HG03354 (cell line): Measurements from ENCODE around the gene TFR2.
A peak's percentile ranks its signal among the peaks of the same experiment; 100 is the strongest.

Experiments used
- ATAC-seq: cut with Tn5 transposase; IDR thresholded peaks from one replicate; pipeline ENCODE4 v1.9.1; 2021; ENCODE audit warnings: mild to moderate bottlenecking; ENCODE audit not compliant: unreplicated experiment, poor library complexity, severe bottlenecking

Gene TFR2

DNA sequence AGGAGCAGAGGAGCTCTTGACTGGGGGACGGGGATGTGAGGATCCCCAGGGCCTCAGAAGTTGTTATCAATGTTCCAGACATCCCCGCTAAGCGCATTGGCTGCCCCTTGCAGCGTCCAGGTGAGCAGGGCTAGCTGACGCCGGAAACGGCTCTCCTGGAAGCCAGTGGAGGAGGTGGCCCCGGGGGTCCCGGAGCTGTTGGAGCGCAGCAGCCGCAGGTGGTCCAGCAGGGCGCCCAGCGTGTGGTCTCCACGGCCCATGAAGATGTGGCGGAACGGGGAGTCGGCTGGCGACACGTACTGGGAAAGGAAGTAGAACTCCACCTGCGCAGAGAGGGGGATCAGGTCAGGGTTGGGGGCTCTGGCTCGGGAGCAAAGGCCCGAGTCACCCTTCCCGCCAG lies 20.5 kb downstream of the TFR2 start:
- no peak for ATAC-seq

DNA sequence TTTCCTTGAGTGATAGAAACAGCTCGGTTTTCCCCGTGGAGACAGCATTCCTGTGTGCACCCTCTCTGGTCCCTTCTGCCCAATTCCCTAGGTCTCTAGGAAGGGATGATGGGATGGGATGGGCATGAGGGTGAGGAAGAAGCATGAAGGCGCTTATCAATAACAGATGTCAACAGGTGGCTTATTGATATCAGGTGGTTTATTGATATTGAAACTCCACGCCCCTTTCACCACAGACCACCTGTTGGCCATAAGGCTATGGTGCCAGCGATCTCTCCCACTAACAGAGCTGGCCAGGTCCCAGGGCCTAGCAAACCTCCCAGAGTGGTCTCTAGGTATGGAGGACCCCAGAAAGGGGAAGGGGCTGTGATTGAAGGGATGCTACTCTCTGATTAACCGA lies 21.1 kb downstream of the TFR2 start:
- no peak for ATAC-seq

DNA sequence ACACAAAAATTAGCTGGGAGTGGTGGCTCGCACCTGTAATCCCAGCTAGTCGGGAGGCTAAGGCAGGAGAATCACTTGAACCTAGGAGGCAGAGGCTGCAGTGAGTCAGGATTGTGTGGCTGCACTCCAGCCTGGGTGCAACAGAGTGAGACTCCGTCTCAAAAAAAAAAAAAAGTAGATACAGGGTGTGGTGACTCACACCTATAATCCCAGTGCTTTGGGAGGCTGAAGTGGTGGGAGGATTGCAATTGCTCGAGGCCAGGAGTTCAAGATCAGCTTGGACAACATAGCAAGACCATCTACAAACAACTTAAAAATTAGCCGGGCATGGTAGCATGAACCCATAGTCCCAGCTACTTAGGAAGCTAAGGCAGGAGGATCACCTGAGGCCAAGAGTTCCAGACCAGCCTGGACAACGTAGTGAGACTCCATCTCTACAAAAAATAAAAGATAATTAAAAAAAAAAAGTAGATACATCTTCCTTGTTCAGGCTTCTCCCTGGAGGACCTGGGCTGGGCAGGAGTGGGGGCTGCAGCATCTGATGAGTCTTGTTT lies 27.0 kb downstream of the TFR2 start:
- no peak for ATAC-seq

DNA sequence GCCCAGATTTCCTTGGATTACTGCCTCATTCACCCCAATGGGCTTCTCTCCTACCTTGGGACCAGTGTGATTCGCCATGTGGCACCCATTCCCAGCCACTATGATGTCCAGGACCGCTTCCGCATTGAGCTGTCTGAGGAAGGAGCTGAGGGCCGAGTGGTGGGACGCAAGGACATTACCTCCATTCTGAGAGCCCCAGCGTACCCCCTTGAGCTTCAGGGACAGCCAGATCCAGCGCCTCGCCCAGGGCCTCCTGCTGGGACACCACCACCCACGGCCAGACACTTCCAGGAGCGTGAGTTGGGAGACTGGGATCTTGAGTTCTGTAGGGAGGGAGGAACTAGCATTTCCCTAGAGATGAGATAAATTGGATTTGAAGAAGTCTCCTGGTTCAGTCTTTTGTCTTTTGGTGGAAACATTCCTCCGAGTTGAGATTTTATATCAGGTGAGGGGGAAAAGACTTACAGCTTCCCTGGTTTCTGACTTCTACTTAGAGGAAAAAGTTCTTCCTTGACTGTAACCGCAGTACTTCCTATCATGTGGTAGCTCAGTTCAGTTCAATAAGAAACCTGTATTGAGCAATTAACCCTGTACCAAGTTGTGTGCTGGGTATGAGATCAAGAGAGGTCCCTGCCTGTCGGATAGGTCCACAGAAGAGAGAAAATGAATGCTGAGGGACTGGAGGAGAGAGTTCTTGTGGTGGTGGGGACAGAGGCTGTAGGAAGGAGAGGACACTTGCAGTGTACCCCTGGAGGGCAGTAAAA lies 27.8 kb downstream of the TFR2 start:
- ATAC-seq = no peak

DNA sequence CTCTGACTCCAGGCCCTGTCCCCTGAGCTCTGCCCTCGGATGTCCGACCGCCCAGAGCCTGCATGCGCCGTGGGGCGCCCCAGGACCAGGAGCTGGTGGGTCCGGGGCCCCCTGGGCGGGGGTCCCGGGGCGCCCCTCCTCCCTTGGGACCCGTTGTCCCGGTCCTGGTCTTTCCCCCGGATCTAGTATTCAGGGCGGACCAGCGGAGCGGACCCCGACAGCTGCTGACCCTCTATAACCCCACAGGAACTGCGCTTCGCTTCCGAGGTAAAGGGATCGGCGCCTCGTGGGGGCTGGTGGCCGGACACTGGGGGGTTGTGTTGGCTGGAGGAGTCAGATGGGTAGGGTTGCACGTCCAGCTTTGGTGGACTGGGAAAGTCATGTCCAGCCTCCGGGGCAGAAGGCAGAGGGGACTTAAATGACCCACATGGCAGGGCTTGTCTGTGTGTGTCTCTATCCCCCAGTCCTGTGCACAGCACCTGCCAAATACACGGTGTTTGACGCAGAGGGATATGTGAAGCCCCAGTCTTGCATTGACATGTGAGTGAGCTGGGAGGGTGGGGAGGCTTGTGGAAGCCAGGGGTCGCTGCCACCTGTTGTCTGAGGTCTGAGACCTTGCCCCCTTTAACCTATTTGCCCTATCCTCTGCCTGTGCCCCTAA lies 28.5 kb downstream of the TFR2 start:
- ATAC-seq = no peak

DNA sequence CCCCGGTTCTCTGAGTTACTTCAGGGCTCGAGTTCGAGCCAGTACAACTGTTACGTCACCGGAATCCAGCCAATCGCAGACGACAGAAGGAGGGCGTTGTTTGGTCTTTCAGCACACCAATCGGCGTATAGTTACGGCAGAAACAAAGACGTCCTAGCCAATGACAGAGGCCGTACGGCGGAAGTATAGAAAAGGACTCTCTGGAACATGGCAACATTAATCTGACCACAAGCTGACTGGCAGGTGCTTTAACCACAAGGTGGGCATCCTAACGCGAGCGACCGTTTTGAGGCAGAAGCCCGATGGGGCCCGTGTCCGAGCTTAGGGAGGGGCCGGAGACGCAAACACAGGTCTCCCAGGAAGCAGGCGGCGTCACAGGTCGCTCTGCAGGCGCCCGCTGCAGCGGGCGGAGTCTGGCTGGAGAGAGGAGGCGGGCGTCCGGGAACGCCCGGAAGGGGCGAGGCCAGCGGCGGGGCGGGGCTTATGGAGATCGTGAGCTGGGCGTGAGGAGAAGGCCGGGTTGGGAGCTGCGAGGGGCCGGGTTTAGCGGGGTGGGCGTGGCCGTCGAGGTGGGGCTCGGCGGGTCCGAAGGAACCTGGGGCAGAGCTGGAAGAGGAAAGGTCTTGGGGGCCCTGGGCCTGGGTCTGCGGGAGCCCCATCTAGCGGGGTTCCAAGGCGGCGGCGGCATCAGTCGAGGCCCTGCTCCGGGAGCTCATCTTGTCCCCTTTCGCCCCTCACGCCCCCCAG lies 29.2 kb downstream of the TFR2 start, which contains the start of gene MOSPD3:
Gene MOSPD3, plus strand, starts transcription at position 558 of the 747 bp plus-strand sequence. CDS start 252 bp downstream, outside the sequence.
- ATAC-seq = peak; percentile 92

DNA sequence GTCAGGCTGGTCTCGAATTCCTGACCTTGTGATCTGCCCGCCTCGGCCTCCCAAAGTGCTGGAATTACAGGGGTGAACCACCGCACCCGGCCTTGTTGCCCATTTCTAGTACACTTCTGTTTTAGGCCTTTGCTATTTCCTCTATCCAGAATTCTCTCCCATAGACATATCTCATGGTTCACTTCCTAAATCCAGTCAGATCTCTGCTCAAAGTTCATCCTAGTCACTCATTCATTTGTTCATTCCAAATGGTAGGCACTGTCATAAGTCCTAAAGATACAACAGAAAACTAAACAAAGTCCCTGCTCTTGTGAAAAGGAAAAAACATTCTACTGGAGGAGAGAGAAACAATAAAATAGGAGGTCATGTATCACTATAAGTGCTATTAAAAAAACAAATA lies 31.4 kb downstream of the TFR2 start:
- ATAC-seq = no peak

DNA sequence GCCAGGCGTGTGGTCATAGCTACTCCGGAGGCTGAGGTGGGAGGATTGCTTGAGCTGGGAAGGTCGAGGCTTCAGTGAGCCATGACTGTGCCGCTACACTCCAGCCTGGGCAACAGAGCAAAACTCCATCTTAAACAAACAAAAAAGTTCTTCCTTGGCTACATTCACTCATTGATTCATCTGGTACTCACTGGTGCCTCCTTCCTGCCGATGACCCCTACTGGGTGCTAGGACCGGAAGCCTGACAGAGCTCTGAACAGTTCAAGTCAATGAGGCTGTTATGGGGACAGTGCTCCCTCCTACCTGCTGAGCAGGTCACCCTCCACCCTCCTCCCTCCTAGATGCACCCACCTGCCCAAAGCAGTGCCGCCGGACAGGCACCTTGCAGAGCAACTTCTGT lies 34.2 kb downstream of the TFR2 start:
- ATAC-seq = no peak

DNA sequence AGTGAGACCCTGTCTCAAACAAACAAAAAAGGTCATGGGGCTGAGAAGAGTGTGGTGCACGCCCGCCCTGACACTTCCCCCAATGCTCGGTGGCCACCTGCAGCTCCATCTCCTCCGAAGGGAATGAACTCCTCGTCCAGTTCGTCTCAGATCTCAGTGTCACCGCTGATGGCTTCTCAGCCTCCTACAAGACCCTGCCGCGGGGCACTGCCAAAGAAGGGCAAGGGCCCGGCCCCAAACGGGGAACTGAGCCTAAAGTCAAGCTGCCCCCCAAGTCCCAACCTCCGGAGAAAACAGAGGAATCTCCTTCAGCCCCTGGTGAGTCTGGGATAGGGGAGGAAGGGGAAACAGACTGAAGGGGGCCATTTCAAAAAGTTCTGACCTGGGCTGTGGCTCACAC lies 35.0 kb downstream of the TFR2 start:
- ATAC-seq = no peak

DNA sequence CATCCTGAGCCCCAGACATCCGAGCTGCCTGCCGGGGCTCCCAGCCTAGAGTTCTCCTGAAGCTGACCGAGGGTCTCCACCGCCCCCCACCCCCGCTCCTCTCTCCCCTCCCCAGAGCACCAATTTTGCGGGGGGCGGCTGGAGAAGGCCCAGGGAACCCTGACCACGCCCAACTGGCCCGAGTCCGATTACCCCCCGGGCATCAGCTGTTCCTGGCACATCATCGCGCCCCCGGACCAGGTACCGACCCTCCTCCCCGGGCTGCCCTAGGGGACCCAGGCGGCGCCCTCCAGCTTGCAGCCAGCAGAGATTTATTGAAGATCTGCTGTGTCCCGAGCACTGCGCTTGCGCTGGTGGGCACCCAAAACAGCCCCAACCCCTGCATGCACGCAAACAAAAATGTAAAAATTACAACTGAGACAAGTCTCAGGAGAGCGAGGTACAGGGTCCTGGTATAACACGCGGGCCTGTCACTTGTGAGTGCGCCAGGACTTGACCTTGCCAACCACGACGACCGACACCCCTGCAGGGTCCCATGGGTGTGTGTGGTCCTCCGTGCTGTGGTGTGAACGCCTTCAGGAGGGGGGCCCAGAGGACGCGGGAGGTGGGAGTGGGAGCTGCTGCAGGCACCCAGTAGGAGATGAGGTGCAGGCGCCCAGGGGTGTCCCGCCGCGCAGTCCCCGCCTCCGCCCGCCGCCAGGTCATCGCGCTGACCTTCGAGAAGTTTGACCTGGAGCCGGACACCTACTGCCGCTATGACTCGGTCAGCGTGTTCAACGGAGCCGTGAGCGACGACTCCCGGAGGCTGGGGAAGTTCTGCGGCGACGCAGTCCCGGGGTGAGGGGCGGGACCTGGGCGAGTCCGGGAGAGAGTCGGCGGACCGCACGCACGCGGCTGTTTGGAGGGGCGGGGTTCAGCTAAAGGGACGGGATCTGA lies 36.1 kb downstream of the TFR2 start:
- no peak for ATAC-seq

DNA sequence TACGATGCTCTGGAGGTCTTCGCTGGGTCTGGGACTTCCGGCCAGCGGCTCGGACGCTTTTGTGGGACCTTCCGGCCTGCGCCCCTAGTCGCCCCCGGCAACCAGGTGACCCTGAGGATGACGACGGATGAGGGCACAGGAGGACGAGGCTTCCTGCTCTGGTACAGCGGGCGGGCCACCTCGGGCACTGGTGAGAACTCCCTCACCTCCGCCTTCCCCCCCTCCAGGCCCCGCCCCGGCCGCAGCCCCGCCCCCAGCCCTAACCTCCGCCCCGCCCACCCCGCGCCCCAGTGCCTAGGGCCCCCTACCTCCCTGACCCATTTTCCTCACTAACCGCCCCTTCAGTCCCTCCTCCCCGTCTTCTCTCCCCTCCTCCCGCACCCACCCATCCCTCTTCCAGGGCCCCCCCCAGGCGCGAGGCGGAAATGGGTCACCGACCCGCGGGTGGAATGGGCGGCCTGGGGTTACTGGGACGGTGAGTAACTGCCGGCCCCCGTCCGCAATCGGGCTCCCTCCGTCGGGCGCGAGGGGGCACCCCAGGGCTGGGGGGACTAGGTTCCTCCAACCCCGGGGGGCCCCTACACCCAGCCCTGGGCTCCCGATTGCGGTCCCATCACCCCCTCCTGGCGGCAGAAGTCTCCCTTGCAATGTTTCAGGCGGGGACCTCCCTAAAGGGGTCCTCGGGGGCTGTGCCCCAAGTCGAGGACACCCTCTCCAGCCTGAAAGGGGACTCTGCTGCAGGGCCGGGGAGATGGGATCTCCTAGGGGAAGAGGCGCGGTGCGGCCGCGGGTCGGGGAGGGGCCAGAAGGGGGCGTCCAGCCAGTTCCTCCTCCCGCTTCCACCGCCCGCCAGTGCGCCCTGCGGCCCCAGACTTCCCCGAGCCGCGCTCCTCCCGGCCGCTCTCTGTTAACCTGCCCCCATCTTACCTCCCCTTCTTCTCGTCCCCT lies 37.0 kb downstream of the TFR2 start:
- ATAC-seq = peak; percentile 67

DNA sequence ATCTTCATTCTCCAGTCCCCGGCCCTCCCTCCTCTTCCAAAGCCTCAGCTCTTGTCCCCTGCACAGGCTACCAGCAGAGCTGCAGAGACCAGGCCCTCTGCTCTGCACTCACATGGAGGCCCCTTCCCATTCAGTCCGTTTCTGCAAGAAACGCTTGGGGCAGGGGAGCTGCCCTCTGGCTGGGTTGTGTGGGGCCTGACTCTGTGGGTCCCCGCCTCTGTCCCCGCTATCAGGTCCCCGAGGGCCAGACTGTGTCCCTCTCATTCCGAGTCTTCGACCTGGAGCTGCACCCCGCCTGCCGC lies 37.7 kb downstream of the TFR2 start:
- ATAC-seq = no peak

DNA sequence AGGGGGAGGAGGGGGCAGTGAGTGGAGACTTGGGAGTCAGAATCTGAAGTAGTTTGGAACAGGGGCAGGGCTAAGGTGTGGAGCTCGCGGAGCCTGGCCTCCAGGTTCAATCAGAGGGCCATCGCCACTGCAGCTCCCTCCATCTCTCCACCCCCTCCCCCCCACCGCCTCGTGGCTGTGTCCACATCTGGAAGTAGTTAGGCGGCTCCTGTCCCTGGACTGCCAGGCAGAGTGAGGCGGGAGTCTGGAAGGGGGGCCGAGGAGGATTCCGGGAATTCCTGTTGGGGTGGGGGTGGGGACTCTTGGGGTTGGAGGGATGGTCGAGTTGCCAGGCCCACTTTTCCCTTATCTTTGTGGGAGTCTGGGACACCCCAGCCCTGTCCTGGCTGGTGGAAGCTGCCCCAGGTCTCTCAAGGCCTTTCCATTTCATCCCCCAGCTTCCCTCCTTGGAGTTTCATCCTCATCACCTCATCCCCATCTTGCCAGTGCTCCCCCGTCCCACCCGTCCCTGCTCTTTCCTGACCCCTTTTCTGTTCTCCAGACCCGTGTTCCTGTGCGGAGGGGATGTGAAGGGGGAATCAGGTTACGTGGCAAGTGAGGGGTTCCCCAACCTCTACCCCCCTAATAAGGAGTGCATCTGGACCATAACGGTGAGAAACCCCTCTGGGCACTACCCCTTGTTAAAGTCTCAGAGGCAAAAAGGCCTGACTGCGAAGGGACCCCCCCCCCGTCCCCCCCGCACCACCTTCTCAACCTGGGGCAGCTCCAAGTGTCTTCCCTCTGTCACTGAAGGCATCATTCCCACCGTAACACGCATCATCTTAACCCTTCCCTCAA lies 38.2 kb downstream of the TFR2 start:
- ATAC-seq = no peak

DNA sequence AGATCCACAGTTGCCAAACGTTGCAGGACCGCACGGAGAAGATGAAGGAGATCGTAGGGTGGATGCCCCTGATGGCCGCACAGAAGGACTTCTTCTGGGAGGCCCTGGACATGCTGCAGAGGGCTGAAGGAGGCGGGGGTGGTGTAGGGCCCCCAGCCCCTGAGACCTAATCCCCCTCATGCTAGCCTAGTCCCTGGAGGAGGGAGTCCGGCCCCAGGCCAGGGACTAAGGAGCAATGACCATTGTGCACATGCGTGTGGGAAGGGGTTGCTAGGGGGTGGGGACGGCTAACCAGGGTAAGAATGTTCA lies 40.7 kb downstream of the TFR2 start:
- ATAC-seq = no peak

DNA sequence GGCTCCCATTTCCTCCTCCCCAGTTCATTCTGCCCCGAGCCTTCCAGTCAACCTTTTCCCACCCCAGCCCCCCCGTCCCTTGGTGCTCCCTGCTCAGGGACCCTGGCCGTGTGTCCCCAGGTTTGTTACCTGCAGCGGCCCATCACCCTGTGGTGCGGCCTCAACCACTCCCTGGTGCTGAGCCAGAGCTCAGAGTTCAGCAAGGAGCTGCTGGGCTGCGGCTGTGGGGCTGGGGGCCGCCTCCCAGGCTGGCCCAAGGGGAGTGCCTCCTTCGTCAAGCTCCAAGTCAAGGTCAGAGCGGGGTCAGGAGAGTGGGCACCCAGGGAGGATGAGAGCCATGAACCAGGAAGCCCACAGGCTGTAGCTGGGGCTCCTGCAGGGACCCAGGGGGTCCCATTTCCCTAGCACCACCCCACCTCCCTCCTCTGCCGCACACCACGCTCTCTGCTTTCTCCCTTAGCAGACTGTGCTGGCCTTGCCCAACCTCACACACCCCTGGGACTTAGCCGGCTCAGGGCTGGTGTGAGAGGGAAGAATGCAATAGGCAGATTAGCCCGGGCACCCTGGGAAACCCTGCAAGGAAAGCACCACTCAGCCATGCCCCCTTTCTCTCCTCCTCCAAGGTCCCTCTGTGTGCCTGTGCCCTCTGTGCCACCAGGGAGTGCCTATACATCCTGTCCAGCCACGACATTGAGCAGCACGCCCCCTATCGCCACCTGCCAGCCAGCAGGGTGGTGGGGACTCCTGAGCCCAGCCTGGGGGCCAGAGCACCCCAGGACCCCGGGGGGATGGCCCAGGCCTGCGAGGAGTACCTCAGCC lies 41.2 kb downstream of the TFR2 start:
- ATAC-seq = no peak

DNA sequence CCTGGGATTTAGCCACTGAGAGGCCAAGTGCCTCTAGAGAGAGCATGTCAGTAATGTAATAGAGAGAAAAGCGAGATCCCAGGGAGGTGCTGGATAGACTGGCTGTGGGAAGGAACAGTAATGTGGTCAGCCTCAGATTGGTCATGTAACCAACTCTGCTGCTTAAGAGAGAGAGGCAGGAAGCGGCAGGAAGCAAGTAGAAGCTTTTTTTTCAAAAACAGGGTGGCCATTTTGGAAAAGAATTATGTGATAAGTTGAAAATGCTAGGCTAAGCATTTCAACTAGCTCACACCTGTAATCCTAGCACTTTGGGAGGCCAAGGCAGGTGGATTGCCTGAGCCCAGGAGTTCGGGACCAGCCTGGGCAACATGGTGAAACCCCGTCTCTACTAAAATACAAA lies 42.9 kb downstream of the TFR2 start:
- ATAC-seq = no peak

DNA sequence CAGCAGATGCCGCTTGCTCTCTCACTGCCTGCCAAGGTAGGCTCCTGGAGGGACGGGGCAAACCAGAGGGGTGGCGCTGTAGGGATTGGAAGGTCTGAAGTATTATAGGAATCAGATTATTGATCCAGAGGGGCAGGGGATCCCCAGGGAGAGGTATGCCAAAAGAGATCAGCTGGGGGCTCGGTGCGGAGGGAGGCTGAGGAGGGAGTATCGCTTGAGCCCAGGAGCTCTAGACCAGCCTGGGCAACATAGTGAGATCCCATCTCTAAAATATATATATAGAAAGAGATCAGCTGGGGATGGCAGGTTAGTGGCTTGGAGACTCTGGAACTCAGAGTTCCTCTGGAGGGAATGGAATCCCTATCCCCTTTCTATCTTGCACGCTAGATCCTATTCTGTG lies 46.2 kb downstream of the TFR2 start:
- no peak for ATAC-seq
